HG02571 (cell line): ENCODE data around the gene SLC25A21.
"Not testable (repeated sequence)": the region's sequence is repeated elsewhere in the genome, so short reads cannot be mapped to it uniquely, and the experiment has no call there.

Experiments
- ATAC-seq: cut with Tn5 transposase; IDR thresholded peaks from one replicate; pipeline ENCODE4 v1.9.1; 2021; ENCODE audit warnings: mild to moderate bottlenecking, moderate library complexity; ENCODE audit not compliant: unreplicated experiment

Gene SLC25A21

DNA sequence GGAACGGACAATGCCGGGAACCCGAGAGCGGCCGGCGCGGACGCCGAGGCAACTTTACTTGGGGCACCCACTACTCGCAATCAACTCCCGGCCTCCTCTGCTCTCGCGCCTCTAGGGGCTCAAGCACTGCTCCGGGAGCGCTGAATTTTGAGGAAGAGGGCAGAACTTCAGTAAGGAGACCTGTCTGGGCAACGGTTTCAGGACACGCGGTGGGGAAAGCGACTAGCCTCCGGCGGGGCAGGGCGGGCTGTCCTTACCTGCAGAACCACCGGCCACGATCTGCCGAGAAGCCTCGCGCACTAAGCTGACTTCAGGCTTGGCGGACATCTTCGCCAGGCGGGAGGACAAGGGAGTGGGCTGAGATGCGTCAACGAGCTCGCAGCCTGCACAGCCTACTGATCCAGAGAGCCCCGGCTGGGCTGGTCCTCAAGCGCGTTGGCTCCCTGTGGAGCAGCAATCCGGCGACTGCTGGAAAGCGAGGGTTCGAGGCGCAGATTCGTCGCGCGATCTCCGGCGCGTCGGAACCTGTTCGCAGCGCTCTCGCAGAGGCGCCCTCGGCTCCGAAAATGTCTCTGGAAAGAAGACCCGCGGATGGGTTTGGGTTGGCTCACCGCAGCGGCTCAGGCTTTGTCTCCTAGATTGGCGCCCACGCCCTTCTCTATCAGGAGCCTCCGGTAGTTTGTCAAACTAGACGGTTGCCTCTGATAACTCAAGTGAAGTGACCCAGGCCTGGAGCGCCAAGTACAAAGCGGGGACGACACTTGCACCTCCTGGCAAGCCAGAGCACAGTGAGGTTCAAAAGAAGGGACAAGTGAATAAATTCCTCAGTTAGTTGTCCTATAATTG is at the start of gene SLC25A21:
SLC25A21 (minus strand) TSS at position 583 of the 846 bp plus-strand sequence.
- no peak for ATAC-seq

DNA sequence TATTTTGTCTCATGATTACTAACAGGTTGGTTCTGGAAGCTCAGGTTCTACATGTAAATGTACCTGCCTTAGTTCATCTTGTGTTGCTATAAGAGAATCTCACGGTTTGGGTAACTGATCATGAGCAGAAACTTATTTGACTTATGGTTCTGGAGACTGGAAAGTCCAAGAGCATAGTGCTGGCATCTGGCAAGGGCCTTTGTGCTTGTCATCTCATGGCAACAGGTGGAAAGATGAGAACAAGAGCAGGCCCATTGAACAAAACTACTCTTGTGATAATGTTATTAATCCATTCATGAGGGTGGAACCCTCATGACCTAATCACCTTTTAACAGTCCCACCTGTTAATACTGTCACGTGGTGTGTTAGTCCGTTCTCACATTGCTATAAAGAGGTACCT is 48.7 kb upstream of the SLC25A21 start:
- no peak for ATAC-seq

DNA sequence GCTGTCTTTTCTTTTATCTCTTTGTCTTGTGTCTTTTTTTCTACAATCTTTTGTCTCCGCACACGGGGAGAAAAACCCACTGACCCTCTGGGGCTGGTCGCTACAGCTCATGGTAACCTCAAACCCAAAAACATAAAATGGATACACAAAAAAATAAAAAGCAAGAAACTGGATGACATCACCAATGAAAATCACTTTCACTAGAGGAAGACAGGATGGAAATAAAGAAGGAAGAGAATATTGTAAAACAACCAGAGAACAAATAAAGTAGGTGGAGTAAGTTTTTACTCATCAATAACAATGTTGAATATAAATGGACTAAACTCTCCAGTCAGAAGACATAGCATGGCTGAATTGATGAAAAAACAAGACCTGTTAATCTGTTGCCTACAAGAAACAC is 42.9 kb upstream of the SLC25A21 start:
- ATAC-seq = no peak

DNA sequence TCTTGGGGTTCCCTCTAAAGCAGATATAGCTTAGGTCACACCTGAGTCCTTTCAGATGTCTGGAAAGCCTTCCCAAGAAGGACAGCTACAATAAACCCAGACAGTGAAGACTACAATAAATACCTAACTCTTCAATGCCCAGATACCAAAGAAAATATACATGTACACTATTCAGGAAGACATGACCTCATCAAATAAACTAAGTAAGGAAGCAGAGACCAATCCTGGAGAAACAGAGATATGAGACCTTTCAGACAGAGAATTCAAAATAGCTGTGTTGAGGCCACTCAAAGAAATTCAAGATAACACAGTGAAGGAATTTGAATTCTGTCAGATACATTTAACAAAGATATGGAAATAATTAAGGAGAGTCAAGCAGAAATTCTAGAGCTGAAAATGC is 40.6 kb upstream of the SLC25A21 start:
- no peak for ATAC-seq

DNA sequence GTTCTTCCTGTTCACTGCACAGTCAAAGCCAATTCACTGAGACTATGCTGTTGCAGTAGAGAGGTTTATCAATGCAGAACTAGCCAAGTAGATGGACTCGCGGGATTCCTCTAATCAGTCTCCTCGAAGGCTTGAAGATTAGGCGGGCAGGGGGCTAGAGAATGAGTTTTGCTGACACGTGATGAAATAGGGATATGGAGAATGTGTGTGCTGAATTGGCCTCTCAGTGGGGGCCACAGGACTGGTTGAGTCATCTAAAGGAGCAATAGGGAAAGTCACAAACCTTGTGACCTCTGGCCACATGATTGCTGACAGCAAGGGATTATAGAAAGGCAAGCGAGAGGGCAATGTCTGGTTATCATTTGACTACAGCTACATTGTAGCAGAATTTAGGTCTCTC is 38.0 kb upstream of the SLC25A21 start:
- ATAC-seq = no peak

DNA sequence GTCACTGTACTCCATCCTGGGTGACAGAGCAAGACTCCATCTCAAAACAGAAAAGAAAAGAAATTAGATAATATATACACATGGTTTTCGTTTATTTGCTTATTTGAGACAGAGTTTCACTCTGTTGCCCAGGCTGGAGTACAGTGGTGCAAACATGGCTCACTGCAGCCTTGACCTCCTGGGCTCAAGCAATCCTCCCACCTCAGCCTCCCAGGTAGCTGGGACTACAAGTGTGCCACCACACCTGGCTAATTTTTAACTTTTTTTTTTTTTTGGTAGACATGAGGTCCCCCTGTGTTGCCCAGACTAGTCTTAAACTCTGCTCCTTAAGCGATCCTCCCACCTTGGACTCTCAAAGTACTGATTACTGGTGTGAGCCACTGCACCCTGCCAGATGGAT is 37.2 kb upstream of the SLC25A21 start:
- not testable (repeated sequence) for ATAC-seq

DNA sequence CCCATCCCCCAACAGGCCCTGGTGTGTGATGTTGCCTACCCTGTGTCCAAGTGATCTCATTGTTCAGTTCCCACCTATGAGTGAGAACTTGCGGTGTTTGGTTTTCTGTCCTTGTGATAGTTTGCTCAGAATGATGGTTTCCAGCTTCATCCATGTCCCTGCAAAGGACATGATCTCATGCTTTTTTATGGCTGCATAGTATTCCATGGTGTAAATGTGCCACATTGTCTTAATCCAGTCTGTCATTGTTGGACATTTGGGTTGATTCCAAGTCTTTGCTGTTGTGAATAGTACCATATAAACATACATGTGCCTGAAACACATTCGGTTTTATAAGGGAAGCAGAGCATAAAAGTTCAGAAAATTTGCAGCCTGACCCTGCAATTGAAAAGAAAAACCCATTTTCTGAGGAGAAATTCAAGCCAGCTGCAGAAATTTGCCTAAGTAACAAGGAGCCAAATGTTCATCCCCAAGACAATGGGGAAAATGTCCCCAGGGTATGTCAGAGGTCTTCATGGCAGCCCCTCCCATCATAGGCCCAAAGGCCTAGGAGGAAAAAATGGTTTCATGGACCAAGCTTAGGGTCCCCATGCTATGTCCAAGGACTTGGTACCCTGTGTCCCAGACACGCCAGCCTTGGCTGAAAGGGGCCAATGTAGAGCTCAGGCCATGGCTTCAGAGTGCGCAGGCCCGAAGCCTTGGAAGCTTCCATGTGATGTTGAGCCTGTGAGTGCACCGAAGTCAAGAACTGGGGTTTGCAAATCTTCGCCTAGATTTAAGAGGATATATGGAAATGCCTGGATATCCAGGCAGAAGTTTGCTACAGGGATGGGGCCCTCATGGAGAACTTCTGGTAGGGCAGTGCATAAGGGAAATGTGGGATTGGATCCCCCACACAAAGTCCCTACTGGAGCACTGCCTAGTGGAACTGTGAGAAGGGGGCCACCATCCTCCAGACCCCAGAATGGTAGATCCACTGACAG is 33.5 kb upstream of the SLC25A21 start:
- not testable (repeated sequence) for ATAC-seq

DNA sequence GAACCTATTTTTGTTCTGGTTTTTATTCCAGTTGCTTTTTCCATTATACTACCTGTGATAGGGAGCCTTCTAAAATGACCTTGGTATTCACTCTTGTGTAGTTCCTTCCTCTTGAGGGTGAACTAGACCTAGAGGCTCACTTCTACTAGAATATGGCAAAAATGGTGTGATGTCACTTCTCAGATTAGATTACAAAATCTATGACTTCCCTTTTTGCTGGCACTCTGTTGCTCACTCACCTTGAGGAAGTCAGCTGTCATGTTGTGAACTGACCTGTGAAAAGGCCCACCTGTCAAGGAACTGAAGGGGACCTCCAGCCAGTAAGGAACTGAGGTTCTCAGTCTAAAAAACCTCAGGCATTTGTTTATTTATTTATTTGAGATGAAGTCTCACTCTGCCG is 31.0 kb upstream of the SLC25A21 start:
- no peak for ATAC-seq

DNA sequence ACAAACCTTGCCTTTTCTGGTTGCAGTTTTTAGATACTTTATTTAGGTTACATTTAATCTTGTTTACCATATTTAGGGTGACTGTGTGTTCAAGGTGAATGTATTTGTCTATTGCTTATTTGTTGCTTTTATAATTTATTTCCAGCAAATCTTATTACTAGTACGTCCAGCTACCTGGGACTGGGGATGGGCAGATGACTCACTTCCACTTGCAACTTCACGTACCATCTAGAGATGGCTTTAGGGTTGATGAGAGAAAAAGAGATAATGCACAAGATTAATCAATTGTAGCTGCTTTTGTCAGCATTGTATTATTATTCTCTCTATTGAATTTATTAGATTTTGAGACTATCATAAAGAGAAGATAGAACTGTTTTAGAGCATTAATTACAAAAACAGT is 30.4 kb upstream of the SLC25A21 start:
- ATAC-seq = no peak

DNA sequence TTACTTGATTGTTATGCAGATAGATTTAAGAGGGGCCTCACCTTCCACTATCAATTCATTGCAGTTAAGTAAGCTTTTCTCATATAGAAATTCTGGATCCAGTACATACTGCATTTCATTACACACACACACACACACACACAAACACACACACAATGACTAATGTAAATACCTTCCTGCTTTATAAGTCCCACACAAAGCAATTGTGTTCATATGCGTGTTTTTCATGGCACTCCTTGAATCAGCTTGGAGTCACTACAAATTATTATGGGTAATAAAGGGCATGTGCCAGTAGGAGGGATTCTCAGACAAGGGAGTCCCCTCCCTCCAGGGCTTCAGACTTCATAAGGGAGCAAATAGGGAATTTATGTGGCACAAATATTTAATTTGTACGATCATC is 29.9 kb upstream of the SLC25A21 start:
- no peak for ATAC-seq

DNA sequence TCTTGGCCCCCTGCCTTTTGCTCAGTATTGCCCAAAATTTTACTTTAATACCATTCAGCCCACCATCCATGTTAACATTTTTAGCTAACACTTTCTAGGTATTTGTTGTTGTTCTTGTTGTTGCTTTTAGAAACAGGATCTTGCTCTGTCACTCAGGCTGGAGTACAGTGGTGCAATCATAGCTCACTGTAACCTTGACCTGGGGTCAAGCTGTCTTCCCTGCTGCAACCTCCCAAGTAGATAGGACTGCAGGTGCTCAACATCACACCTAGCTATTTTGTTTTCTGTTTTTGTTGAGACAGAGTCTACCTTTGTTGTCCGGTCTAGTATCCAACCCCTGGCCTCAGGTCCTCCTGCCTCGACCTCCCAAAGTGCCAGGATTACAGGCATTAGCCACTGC is 29.3 kb upstream of the SLC25A21 start:
- ATAC-seq = no peak

DNA sequence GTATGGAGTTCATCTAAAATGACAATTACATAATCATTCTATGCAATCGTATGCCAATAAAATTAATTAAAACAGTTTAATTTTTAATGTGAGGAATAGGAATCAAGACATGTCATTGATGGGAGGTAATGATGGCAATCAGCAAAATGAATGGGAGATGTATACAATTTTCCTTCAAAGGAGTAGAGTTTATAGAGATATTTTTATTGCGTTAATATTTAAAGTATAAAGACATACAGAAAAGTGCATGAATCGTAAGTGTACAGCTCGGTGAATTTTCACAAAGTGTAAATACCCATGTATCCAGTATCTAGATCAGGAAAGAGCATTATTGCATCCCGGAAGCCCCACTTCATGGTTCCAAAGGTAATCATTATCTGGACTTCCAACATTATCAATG is 26.5 kb upstream of the SLC25A21 start:
- no peak for ATAC-seq

DNA sequence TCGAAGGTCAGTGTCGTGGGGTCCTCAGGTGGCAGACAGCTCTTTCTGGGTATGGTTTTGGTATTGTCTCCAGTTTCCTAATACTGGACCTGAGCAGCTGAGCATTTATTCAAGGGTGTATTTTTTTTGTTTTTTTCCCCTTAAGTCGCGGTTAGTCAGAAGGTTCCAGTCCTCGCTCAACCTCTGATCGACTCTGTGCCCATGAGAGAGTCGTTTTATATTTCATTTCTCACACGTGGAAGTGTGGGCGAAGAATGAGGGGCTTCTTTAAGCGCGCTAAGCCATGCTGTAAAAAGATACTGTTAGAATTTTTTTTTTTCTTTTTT is 25.8 kb upstream of the SLC25A21 start:
- ATAC-seq = no peak

DNA sequence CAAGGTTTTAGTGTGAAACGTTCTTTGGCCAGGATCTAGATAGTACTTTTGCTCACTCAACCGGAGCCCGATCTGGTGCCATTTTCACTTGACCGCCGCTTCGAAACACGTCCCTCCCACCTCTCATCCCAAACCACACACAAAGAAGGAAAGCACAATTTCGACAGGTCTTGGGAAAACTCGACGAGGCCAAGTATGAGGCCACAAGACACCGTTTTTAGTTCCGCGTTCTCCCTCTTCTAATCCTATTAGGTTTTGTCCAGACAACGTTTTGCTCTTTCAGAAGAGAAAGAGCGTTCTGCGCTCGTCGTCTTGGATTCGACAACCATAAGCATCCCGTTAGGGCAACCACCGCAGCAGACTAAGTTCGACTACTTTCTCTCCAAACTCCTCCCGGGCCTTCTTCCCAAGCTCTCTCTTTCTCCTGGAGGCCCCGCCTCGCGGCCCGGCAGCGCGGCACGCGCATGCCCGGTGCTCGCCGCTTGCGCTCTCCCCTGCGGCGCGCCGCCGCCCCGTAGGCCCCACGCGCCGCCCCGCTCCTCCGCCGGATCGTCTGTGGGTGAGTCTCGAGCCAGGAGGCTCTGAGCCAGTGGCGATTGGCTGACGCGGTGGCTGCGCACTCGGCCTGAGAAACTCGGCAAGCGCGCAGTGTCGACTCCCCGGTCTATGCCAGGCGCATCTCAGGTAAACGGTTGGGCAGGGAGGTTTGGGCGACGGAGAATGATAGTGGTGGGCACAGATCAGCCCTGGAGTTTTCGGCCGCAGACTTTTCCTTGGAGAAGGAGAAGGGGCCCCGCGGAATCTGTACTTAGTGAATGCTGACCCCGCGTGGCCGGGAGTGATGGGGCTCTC is 25.2 kb upstream of the SLC25A21 start, which contains the start of gene MIPOL1:
MIPOL1 (plus strand) TSS at position 517 of the 852 bp plus-strand sequence. CDS start 49,952 bp downstream, outside the sequence.
- no peak for ATAC-seq

DNA sequence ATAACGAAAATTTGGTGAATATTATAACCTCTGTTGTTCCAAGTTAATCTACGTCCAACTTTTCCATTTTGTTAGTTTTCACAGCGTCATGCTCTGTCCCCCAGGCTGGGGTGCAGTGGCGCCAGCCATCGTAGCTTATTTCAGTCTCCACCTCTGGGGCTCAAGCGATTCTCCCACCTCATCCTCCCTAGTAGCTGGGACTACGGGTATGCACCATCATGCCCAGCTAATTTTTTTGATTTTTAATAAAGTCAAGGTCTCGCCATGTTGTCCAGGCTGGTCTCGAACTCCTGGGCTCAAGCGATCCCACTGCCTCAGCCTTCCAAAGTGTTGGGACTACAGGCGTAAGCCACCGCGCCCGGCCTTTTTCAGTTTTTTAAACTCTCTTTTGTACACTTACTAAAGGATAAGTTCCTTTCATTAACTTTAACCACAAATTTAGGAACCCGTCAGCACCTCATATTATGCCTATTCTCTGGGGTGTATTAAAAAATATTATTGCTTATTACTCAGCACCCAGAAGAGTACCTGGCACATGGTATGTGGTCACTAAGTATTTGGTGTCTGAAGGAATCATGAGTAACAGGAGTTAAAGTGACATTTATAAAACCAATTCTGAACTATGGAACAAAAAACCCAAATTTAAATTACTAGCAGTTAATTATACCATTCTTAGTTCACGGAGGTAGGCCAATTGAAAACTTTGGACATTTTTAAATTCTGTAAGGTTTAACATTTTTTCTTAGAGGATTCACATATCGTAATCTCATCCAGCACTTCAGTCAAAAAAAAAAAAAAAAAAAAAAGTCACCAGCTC is 24.4 kb upstream of the SLC25A21 start:
- no peak for ATAC-seq

DNA sequence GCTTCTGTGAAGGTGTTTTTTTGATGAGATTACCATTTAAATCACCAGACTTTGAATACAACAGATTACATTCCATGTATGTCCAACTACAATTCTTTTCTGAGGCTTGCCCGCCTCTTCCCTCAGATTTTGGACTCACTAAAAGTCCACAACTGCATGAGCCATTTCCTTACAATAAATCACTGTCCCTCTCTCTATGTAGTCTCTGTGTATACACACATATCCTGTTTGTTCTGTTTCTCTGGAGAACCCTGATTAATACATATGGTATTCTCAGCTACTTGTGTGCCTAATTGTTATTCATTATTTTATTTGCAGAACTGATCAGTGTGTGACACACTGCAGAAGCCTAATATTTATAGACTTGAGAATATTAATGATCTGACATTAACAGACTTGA is 22.9 kb upstream of the SLC25A21 start:
- ATAC-seq = no peak

DNA sequence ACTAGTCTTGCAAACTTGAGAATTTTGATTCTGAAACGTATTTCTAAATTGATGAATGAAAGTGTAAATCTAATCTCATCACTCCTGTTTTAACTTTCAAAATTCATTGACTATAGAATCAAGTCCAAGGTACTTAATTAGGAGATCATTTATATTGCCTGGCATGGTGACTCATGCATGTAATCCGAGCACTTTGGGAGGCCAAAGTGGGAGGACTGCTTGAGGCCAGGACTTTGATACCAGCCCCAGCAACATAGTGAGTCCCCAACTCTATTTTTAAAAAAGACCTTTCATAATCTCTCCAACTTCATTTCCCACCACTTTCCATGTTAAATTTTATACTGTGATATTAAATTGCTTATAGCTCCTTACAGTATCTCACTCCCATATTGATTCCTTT is 22.3 kb upstream of the SLC25A21 start:
- ATAC-seq = no peak

DNA sequence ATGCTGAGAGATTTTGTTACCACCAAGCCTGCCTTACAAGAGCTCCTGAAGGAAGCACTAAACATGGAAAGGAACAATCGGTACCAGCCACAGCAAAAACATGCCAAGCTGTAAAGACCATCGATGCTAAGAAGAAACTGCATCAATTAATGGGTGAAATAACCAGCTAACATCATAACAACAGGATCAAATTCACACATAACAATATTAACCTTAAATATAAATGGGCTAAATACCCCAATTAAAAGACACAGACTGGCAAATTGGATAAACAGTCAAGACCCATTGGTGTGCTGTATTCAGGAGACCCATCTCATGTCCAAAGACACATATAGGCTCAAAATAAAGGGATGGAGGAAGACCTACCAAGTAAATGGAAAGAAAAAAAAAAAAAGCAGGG is 17.3 kb upstream of the SLC25A21 start:
- not testable (repeated sequence) for ATAC-seq

DNA sequence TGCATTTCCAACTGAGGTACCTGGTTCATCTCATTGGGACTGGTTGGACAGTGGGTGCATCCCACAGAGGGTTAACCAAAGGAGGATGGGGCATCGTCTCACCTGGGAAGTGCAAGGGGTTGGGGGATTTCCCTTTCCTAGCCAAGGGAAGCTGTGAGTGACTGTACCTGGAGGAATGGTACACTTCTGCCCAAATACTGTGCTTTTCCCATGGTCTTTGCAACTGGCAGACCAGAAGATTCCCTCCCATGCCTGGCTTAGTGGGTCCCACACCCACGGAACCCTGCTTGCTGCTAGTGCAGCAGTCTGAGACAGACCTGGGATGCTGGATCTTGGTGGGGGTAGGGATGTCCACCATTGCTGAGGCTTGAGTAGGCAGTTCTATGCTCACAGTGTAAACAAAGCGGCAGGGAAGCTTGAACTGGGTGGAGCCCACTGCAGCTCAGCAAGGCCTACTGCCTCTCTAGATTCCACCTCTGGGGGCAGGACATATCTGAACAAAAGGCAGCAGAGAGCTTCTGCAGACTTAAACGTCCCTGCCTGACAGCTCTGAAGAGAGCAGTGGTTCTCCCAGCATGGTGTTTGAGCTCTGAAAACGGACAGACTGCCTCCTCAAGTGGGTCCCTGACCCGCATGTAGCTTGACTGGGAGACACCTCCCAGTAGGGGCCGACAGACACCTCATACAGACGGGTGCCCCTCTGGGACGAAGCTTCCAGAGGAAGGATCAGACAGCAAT is 15.6 kb upstream of the SLC25A21 start:
- ATAC-seq = not testable (repeated sequence)
